HG03460 (cell line): ENCODE results near the gene ACTR10.
A peak's percentile ranks its signal among the peaks of the same experiment; 100 is the strongest.

Source experiments
- ATAC-seq: cut with Tn5 transposase; IDR thresholded peaks from one replicate; pipeline ENCODE4 v1.9.1; 2021; ENCODE audit not compliant: unreplicated experiment

The ACTR10 gene

GRCh38 chr14:58278177-58278576, 78.2 kb downstream of the ACTR10 start:
- ATAC-seq: no peak

GRCh38 chr14:58280954-58281787, 81.2 kb downstream of the ACTR10 start:
- peak; percentile 53 for ATAC-seq

GRCh38 chr14:58281969-58282368, 82.0 kb downstream of the ACTR10 start:
- ATAC-seq: no peak

GRCh38 chr14:58282925-58283593, 83.1 kb downstream of the ACTR10 start:
- ATAC-seq: no peak

- no peak for ATAC-seq
These were observed 83.8 kb downstream of the ACTR10 start for GRCh38 chr14:58283730-58284129.

- no peak for ATAC-seq
These were observed 85.2 kb downstream of the ACTR10 start for GRCh38 chr14:58285132-58285531.
